HEK293 (cell line): Measurements from ENCODE around the gene ARMH4.

Experiments used
- HOXA7 ChIP-seq: sonication (generic); formaldehyde crosslinking; IDR thresholded peaks from 2 replicates; pipeline ENCODE4 v1.8.1; 2022; ENCODE audit warnings: missing genetic modification reagents, borderline replicate concordance
- SP2 ChIP-seq: fragments of 450-650 bp; formaldehyde crosslinking; IDR thresholded peaks from 2 replicates; pipeline ENCODE4 v1.5.1; 2016; ENCODE audit warnings: missing biosample characterization, missing genetic modification characterization
- YY1 ChIP-seq: fragments of 450-650 bp; formaldehyde crosslinking; IDR thresholded peaks from 2 replicates; pipeline ENCODE4 v1.5.1; 2018; ENCODE audit warnings: missing biosample characterization, missing genetic modification characterization
- ZBTB17 ChIP-seq: fragments of 450-650 bp; formaldehyde crosslinking; IDR thresholded peaks from 2 replicates; pipeline ENCODE4 v1.5.1; 2016; ENCODE audit warnings: missing biosample characterization, missing genetic modification characterization
- ZBTB7A ChIP-seq: fragments of 450-650 bp; formaldehyde crosslinking; IDR thresholded peaks from 2 replicates; pipeline ENCODE4 v1.5.1; 2016; ENCODE audit warnings: low read depth, missing biosample characterization, missing genetic modification characterization
- ZNF274 ChIP-seq, 2 experiments: fragments of 200-500 bp in 1 of 2; fragments of 450-650 bp in 1 of 2; sonication (Bioruptor generic) in 1 of 2; formaldehyde crosslinking in 1 of 2; IDR thresholded peaks; 2 replicates each; pipeline versions ENCODE4 v1.5.1 to v1.6.1; 2014 to 2016; ENCODE audit warnings: borderline replicate concordance in 1 of 2, inconsistent platforms in 1 of 2, low read length in 1 of 2, missing biosample characterization in 1 of 2, missing genetic modification characterization in 1 of 2
- ZNF48 ChIP-seq: fragments of 450-650 bp; formaldehyde crosslinking; IDR thresholded peaks from 2 replicates; pipeline ENCODE4 v1.5.1; 2016; ENCODE audit warnings: missing biosample characterization, missing genetic modification characterization
- ZNF600 ChIP-seq: fragments of 450-650 bp; formaldehyde crosslinking; IDR thresholded peaks from 2 replicates; pipeline ENCODE4 v1.5.1; 2016; ENCODE audit warnings: missing biosample characterization, missing genetic modification characterization
- ZNF629 ChIP-seq: fragments of 450-650 bp; formaldehyde crosslinking; IDR thresholded peaks from 2 replicates; pipeline ENCODE4 v1.5.1; 2017; ENCODE audit warnings: missing biosample characterization, missing genetic modification characterization
- ZNF792 ChIP-seq: fragments of 450-650 bp; formaldehyde crosslinking; IDR thresholded peaks from 2 replicates; pipeline ENCODE4 v1.5.1; 2016; ENCODE audit warnings: missing biosample characterization, missing genetic modification characterization
- ZNF837 ChIP-seq: fragments of 450-650 bp; formaldehyde crosslinking; IDR thresholded peaks from 2 replicates; pipeline ENCODE4 v1.5.1; 2016; ENCODE audit warnings: missing biosample characterization, missing genetic modification characterization
- TF ChIP-seq, protein P1 (sequence below): fragments of 450-650 bp; formaldehyde crosslinking; IDR thresholded peaks from 2 replicates; pipeline ENCODE4 v1.5.1; 2016; ENCODE audit warnings: missing biosample characterization, missing genetic modification characterization
- TF ChIP-seq, protein P2 (sequence below): fragments of 450-650 bp; formaldehyde crosslinking; conservative IDR thresholded peaks from 2 replicates; pipeline ENCODE4 v1.5.1; 2016; ENCODE audit warnings: low read depth, missing biosample characterization, missing genetic modification characterization

DNA sequence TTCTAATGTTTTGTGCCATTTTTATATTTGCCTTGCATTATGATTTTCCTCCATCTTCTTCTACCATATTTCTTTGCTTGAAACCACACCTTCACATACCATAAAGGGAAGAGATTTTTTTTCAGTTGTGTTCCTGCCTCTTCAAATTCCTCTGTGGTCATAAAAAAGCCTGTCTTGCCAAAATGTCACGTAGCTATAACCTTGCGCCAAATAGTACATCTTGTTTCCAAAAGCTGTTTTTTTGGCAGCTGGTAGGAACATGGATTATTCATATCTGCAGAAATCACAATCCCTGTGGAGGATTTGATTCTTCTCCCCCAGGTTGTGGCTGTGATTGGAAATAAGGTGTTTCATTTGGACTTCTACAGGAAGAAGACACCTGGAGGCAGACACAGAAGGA, 152.5 kb downstream of the ARMH4 start:
- TF ChIP-seq YY1 (no peak), ZNF792 (tag by site-specific recombination) (no peak), ZBTB7A (no peak), ZNF48 (tag by site-specific recombination) (no peak), ZNF629 (tag by site-specific recombination) (no peak), ZNF274 (IDR thresholded peaks at IDR 0.05; ENCODE audit: low read length) (no peak), ZNF274 (tag by site-specific recombination; IDR thresholded peaks at IDR 0.05; ENCODE audit: borderline replicate concordance) (no peak), ZNF600 (tag by site-specific recombination) (no peak), HOXA7 (CRISPR knock-in tag) (no peak), ZBTB17 (tag by site-specific recombination) (no peak), SP2 (tag by site-specific recombination) (no peak), ZNF837 (tag by site-specific recombination) (no peak)
- TF ChIP-seq, protein P1, sequence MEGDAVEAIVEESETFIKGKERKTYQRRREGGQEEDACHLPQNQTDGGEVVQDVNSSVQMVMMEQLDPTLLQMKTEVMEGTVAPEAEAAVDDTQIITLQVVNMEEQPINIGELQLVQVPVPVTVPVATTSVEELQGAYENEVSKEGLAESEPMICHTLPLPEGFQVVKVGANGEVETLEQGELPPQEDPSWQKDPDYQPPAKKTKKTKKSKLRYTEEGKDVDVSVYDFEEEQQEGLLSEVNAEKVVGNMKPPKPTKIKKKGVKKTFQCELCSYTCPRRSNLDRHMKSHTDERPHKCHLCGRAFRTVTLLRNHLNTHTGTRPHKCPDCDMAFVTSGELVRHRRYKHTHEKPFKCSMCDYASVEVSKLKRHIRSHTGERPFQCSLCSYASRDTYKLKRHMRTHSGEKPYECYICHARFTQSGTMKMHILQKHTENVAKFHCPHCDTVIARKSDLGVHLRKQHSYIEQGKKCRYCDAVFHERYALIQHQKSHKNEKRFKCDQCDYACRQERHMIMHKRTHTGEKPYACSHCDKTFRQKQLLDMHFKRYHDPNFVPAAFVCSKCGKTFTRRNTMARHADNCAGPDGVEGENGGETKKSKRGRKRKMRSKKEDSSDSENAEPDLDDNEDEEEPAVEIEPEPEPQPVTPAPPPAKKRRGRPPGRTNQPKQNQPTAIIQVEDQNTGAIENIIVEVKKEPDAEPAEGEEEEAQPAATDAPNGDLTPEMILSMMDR (tag by site-specific recombination) = no peak
- TF ChIP-seq, protein P2, sequence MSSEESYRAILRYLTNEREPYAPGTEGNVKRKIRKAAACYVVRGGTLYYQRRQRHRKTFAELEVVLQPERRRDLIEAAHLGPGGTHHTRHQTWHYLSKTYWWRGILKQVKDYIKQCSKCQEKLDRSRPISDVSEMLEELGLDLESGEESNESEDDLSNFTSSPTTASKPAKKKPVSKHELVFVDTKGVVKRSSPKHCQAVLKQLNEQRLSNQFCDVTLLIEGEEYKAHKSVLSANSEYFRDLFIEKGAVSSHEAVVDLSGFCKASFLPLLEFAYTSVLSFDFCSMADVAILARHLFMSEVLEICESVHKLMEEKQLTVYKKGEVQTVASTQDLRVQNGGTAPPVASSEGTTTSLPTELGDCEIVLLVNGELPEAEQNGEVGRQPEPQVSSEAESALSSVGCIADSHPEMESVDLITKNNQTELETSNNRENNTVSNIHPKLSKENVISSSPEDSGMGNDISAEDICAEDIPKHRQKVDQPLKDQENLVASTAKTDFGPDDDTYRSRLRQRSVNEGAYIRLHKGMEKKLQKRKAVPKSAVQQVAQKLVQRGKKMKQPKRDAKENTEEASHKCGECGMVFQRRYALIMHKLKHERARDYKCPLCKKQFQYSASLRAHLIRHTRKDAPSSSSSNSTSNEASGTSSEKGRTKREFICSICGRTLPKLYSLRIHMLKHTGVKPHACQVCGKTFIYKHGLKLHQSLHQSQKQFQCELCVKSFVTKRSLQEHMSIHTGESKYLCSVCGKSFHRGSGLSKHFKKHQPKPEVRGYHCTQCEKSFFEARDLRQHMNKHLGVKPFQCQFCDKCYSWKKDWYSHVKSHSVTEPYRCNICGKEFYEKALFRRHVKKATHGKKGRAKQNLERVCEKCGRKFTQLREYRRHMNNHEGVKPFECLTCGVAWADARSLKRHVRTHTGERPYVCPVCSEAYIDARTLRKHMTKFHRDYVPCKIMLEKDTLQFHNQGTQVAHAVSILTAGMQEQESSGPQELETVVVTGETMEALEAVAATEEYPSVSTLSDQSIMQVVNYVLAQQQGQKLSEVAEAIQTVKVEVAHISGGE (tag by site-specific recombination) = no peak
